OCI-LY3 (cell line): ENCODE results near the gene SH2D3A.

ENCODE experiments used
- CTCF ChIP-seq: fragments of 200-600, 300-600 bp; sonication (generic); IDR thresholded peaks from 2 replicates; pipeline ENCODE4 v1.5.1; 2014; ENCODE audit warnings: antibody characterized with exemption, low read length, low read depth
- EZH2phosphoT487 ChIP-seq: fragments of 200-600 bp; shearing (Covaris generic); IDR thresholded peaks from 2 replicates; pipeline ENCODE4 v1.6.1; 2018; ENCODE audit warnings: antibody characterized with exemption, mixed run types, low read depth

- no peak for TF ChIP-seq CTCF
- TF ChIP-seq EZH2phosphoT487 = no peak
These were observed 61.2 kb downstream of the SH2D3A start for GRCh38 chr19:6705931-6706632.
